Epithelial cell of prostate (primary cell): Measurements from ENCODE around the gene RPS3.
"Not testable (repeated sequence)": the region's sequence is repeated elsewhere in the genome, so short reads cannot be mapped to it uniquely, and the experiment has no call there.

Source experiments
- DNase-seq: peaks from one replicate; pipeline ENCODE4 v3.0.0-alpha.2; 2011; ENCODE audit warnings: low read depth, low spot score
- H3K27ac ChIP-seq: fragments of 450-650 bp; 2 replicates; pipeline ENCODE4 v1.5.1; 2017; ENCODE audit warnings: mild to moderate bottlenecking

The RPS3 gene

GRCh38 chr11:75399344-75400145, at the start of gene RPS3:
TSS of gene RPS3 (plus strand) at chr11:75399518. CDS start at chr11:75399548, 30 bp downstream.
- DNase-seq: peak; percentile 48

GRCh38 chr11:75349521-75350116, 49.7 kb upstream of the RPS3 start:
- no peak for DNase-seq
- no peak overlapping the region for H3K27ac ChIP-seq

More at GRCh38 chr11:75399344-75400145, at the start of gene RPS3:
- H3K27ac ChIP-seq: peak within 1 kb of the TSS; percentile 90

GRCh38 chr11:75350122-75350742, 49.1 kb upstream of the RPS3 start:
- no peak for DNase-seq
- no peak overlapping the region for H3K27ac ChIP-seq

GRCh38 chr11:75350743-75351540, 48.4 kb upstream of the RPS3 start:
- DNase-seq: no peak

DNA sequence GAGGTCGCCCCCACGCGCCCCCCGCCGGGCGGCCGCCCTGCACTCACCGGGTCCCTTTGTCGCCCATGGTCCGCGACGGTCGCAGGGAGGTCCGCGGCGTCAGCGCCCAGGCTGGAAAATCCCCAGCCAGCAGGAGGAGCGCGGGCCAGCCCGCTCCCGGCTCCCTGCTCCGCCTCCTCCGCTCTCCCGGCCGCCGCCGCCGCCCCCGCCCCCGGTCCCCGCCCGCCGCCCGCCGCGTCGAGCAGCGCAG, 47.9 kb upstream of the RPS3 start, which contains the start of gene ARRB1:
ARRB1 (minus strand) TSS at position 121 of the 250 bp plus-strand sequence; CDS start at position 67, 54 bp downstream.
- no peak within 1 kb of the TSS for H3K27ac ChIP-seq
- no peak for DNase-seq

More at GRCh38 chr11:75350743-75351540, 48.4 kb upstream of the RPS3 start:
- H3K27ac ChIP-seq: no peak overlapping the region

- H3K27ac ChIP-seq: no peak overlapping the region
- no peak for DNase-seq
Observed at GRCh38 chr11:75351791-75352587, 47.3 kb upstream of the RPS3 start.

GRCh38 chr11:75352588-75353206, 46.6 kb upstream of the RPS3 start:
- no peak for DNase-seq
- H3K27ac ChIP-seq: no peak overlapping the region

DNA sequence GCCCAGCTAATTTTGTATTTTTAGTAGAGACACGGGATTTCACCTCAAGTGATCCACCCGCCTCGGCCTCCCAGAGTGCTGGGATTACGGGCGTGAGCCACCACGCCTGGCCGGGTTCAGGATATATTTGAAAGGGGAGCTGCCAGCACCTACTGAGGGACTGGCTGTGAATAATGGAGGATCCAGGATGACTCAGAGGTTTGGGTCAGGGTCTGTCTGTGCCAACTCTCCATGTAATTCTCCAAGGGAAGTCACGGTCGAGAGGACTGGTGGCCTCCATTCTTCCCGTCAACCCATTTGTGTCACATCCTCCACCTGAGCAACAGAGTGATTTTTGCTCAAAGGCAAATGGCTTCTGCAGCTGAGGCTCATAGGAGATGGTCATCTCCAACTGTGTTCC, 44.3 kb upstream of the RPS3 start:
- no peak for DNase-seq
- no peak overlapping the region for H3K27ac ChIP-seq

- H3K27ac ChIP-seq: no peak overlapping the region
- DNase-seq: no peak
Observed at GRCh38 chr11:75356613-75357012, 42.7 kb upstream of the RPS3 start.

- DNase-seq: not testable (repeated sequence)
Observed at GRCh38 chr11:75362285-75362684, 37.0 kb upstream of the RPS3 start.

DNA sequence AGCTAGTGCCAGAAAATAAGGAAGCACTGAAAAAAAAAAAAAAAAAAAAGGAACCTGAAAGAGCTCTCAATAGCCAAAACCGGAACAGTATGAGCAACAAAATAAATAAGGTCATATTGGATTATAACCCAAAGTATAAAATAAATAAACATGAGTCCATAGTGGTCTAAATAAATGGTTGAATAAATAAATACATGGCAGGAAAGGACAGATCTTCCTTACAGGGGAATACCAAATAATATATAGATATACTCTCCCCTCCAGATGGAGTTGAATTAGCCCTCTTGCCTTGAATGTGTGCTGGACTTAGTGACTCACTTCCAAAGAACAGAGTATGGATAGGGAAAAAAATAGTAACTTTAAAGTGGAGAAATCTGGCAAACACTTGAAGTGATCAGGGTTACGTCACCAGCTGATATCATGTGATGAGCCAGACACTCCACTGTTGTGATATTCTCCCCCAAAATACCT, 33.6 kb upstream of the RPS3 start:
- no peak overlapping the region for H3K27ac ChIP-seq
- no peak for DNase-seq

More at GRCh38 chr11:75362285-75362684, 37.0 kb upstream of the RPS3 start:
- not testable (repeated sequence) for H3K27ac ChIP-seq

DNA sequence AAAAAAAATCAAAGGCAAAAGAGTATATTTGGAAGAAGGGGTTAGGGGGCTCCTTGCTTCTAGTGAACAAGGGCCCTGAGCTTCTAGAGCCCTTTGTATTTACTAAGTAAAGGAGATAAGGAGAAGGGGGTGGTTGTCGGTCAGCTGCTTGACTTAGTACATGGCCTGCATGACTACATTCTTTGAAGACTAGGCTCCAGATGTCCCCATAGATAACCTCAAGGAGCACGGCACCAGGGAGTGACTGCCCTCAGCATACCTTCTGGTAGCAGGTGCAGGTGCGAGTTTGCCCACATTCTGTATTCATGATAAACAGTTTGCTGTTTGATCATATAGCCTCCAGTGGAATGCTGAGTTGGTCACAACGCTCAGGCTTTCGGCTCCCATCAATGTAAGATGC, 32.5 kb upstream of the RPS3 start:
- DNase-seq, H3K27ac ChIP-seq: not testable (repeated sequence)

DNA sequence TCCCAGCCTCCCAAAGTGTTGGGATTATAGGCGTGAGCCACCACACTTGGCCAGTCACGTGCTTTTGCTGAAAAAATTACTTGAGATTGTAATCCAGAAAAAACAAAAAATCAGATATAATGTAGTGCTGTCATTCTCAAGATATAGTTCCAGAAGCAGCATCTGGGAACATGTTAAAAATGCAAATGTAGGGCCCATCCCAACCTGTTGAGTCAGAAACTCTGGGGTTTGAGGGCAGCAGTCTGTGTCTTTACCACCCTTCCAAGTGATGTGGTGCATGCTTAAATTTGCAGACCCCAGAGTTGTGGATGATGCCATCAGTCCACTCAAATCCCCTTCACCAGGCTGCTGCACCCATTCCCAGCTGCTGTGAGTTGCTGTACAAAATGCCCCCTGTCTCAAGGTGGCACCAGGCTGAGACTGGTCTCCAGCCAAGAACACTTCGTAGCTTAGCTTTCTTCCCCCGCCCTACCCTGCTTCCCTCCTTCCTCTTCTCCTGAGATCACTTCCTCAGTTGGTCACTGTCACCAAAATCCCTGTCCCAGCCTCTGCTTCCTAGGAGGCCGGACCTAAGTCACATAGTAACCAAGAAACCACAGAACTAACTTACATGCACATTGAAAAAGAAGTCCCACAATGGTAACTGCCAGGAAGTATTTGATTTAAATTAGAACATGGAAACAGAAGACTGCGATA, 29.6 kb upstream of the RPS3 start:
- H3K27ac ChIP-seq: no peak overlapping the region
- DNase-seq: no peak

- peak; percentile 65 for DNase-seq
- no peak overlapping the region for H3K27ac ChIP-seq
Observed at GRCh38 chr11:75371949-75372876, 27.1 kb upstream of the RPS3 start.

DNA sequence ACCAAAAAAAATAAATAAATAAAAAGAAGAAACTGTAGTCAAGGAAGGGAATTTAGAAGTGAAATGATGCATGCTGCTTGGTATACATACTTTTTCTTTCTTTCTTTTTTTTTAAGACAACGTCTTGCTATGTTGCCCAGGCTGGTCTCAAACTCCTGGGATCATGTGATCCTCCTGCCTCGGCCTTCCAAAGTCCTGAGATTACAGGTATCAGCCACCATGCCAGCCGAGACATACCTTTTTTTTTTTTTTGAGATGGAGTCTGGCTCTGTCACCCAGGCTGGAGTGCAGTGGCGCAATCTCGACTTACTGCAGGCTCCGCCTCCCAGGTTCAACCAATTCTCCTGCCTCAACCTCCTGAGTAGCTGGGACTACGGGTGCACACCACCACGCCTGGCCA, 26.1 kb upstream of the RPS3 start:
- H3K27ac ChIP-seq: no peak overlapping the region
- DNase-seq: no peak

- no peak overlapping the region for H3K27ac ChIP-seq
- no peak for DNase-seq
Observed at GRCh38 chr11:75374646-75375045, 24.7 kb upstream of the RPS3 start.

GRCh38 chr11:75375626-75376025, 23.7 kb upstream of the RPS3 start:
- DNase-seq: no peak
- H3K27ac ChIP-seq: no peak overlapping the region

DNA sequence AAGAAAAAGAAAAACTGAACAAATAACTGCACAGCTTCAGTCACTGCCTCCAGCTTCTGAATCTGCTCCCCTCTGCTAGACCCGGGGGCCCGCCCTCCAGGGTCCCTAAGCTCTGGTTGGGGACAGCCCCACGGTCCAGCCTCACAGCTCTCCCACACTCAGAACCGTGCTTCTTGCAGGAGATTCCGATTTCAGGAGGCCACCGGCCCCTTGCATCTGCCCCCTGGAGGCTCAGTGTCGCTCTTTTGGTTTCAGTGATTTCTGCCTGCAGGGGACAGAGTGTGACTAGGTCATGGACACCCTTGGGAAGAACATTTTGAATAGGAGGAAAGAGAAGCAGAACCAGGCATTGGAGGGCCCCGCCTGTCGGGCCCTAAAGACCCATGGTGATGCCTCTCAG, 23.1 kb upstream of the RPS3 start:
- H3K27ac ChIP-seq: no peak overlapping the region
- no peak for DNase-seq
